Esophagus muscularis mucosa (tissue), 4 donors: Measurements from ENCODE around the gene IL21R. TPM values are rescaled to one million over a fixed set of nuclear protein-coding genes. Genes with fewer than 3 reads are reported as not detected.

Experiments
- DNase-seq: peaks from one replicate; pipeline ENCODE4 v3.0.0-alpha.2; 2017; ENCODE audit errors: extremely low spot score
- H3K27ac ChIP-seq, 4 donors: fragments of 200-600 bp; sonication (generic); replicated peaks in 1 of 4; 1 replicate in 3 of 4; 2 replicates in 1 of 4; pipeline ENCODE4 v1.5.1; 2016 to 2019; ENCODE audit warnings: mild to moderate bottlenecking in 1 of 4
- H3K27me3 ChIP-seq, 4 donors: fragments of 200-600 bp; sonication (generic); one replicate each; pipeline versions ENCODE4 v1.5.1 to v1.6.0; 2016 to 2019
- H3K36me3 ChIP-seq, 4 donors: fragments of 200-600 bp; sonication (generic); one replicate each; pipeline ENCODE4 v1.5.1; 2016 to 2019
- H3K4me1 ChIP-seq, 4 donors: fragments of 200-600 bp; sonication (generic); one replicate each; pipeline ENCODE4 v1.5.1; 2016 to 2019
- H3K4me3 ChIP-seq, 4 donors: fragments of 200-600 bp; sonication (generic); 1 replicate in 2 of 4; 2 replicates in 2 of 4; pipeline ENCODE4 v1.5.1; 2016 to 2019; ENCODE audit warnings: mild to moderate bottlenecking in 4 of 4, moderate library complexity in 1 of 4
- H3K9me3 ChIP-seq, 4 donors: fragments of 200-600 bp; sonication (generic); 1 replicate in 3 of 4; 2 replicates in 1 of 4; pipeline ENCODE4 v1.5.1; 2016 to 2019
- CTCF ChIP-seq, 3 experiments: fragments of 200-600 bp in 2 of 3; fragments of 450-650 bp in 1 of 3; sonication (generic) in 2 of 3; IDR thresholded peaks; one replicate each; pipeline ENCODE4 v1.5.1; 2017 to 2019; ENCODE audit warnings: antibody characterized with exemption in 3 of 3, mild to moderate bottlenecking in 2 of 3, moderate library complexity in 1 of 3
- EP300 ChIP-seq: sonication (generic); formaldehyde crosslinking; IDR thresholded peaks from one replicate; pipeline ENCODE4 v1.6.1; 2017; ENCODE audit warnings: antibody characterized with exemption
- POLR2A ChIP-seq: fragments of 450-650 bp; IDR thresholded peaks from one replicate; pipeline ENCODE4 v1.6.1; 2017; ENCODE audit warnings: antibody characterized with exemption, moderate library complexity, mild to moderate bottlenecking, low read depth
- POLR2AphosphoS5 ChIP-seq, 2 donors: sonication (generic); formaldehyde crosslinking; IDR thresholded peaks; one replicate each; pipeline ENCODE4 v1.6.1; 2017; ENCODE audit warnings: antibody characterized with exemption in 2 of 2
- WGBS: methylation state at CpG from one replicate; pipeline ENCODE4 v1.1.5; 2018; 5-methylcytosine and 5-hydroxymethylcytosine counted together
- intact Hi-C: fragments of 100-400 bp; cut with DNase I; formaldehyde crosslinking; loops from one replicate; pipeline ENCODE4 v1.15.1; 2023
- total RNA-seq, 4 donors: library from RNA; depleted of rRNA; stranded (reverse); fragments of >200 nt; gene quantifications; one replicate each; pipeline versions ENCODE4 v1.1.0 to v1.2.1, GENCODE V29; 2016

The IL21R gene
- total RNA-seq, 4 donors from 2014 or later = under 0.01 to 0.50 (median 0.17) TPM; not detected in 1

GRCh38 chr16:27458987-27459688, 57.2 kb downstream of the IL21R start:
- 90% methylated on average over 5 of the region's 5 CpGs for WGBS
- no peaks in the 10 kb centered on the region for H3K27me3 ChIP-seq
- H3K9me3 ChIP-seq = no peaks in the 10 kb centered on the region
- no peak for DNase-seq
- intact Hi-C loops = no loop called here
- no peak overlapping the region for H3K4me3 ChIP-seq
- peaks cover 31 to 52% (median 48%) of the 10 kb centered on the region in 4 donors for H3K36me3 ChIP-seq
- no peak overlapping the region for H3K27ac ChIP-seq
- peaks cover 17 to 40% (median 34%) of the 10 kb centered on the region in 4 donors for H3K4me1 ChIP-seq
- no peak for TF ChIP-seq POLR2A
- no peak for TF ChIP-seq EP300
- no peak for TF ChIP-seq POLR2AphosphoS5 (IDR thresholded peaks at IDR 0.05)
- no peak for TF ChIP-seq CTCF (IDR thresholded peaks at IDR 0.05)

GRCh38 chr16:27460213-27460612, 58.2 kb downstream of the IL21R start:
- peak overlapping the region in 2 of 4 donors; percentile 21 to 53 for H3K27ac ChIP-seq

GRCh38 chr16:27460663-27461482, 58.9 kb downstream of the IL21R start:
- no peak for DNase-seq
- Histone ChIP-seq H3K27me3 (no peaks in the 10 kb centered on the region), H3K4me3 (no peak overlapping the region), H3K4me1 (peaks cover 17 to 33% (median 31%) of the 10 kb centered on the region in 4 donors), H3K36me3 (peaks cover 47 to 69% (median 66%) of the 10 kb centered on the region in 4 donors), H3K9me3 (no peaks in the 10 kb centered on the region), H3K27ac (peak overlapping the region in 3 of 4 donors; percentile 21 to 52 (median 39))
- WGBS = 80% methylated on average over 7 of the region's 20 CpGs
- intact Hi-C loops = no loop called here
- TF ChIP-seq CTCF (IDR thresholded peaks at IDR 0.05) (no peak), POLR2AphosphoS5 (IDR thresholded peaks at IDR 0.05) (no peak), EP300 (no peak), POLR2A (no peak)

More at GRCh38 chr16:27460213-27460612, 58.2 kb downstream of the IL21R start:
- no peak for TF ChIP-seq POLR2AphosphoS5 (IDR thresholded peaks at IDR 0.05)
- TF ChIP-seq EP300 = no peak
- no peak for TF ChIP-seq POLR2A
- TF ChIP-seq CTCF (IDR thresholded peaks at IDR 0.05) = no peak
- 73% methylated on average over 4 of the region's 4 CpGs for WGBS
- no peaks in the 10 kb centered on the region for H3K27me3 ChIP-seq
- peaks cover 42 to 63% (median 59%) of the 10 kb centered on the region in 4 donors for H3K36me3 ChIP-seq
- peaks cover 17 to 40% (median 34%) of the 10 kb centered on the region in 4 donors for H3K4me1 ChIP-seq
- DNase-seq = no peak
- no peak overlapping the region for H3K4me3 ChIP-seq
- intact Hi-C loops = no loop called here
- H3K9me3 ChIP-seq = no peaks in the 10 kb centered on the region

GRCh38 chr16:27461483-27462171, 59.7 kb downstream of the IL21R start:
- H3K27ac ChIP-seq = peak overlapping the region in 2 of 4 donors; percentile 39 to 52
- 55% methylated on average over 15 of the region's 16 CpGs for WGBS
- DNase-seq = no peak
- no peak for TF ChIP-seq EP300
- no peak for TF ChIP-seq CTCF (IDR thresholded peaks at IDR 0.05)
- TF ChIP-seq POLR2AphosphoS5 (IDR thresholded peaks at IDR 0.05) = no peak
- TF ChIP-seq POLR2A = no peak
- H3K9me3 ChIP-seq = no peaks in the 10 kb centered on the region
- no peaks in the 10 kb centered on the region for H3K27me3 ChIP-seq
- H3K4me3 ChIP-seq = no peak overlapping the region
- peaks cover 51 to 77% (median 73%) of the 10 kb centered on the region in 4 donors for H3K36me3 ChIP-seq
- H3K4me1 ChIP-seq = peaks cover 16 to 33% (median 30%) of the 10 kb centered on the region in 4 donors
- intact Hi-C loops = no loop called here
